Choroid plexus epithelial cell (primary cell): ENCODE data around the gene BCAR3.
A peak's percentile ranks its signal among the peaks of the same experiment; 100 is the strongest.

Source experiments
- DNase-seq: peaks from one replicate; pipeline ENCODE4 v3.0.0-alpha.2; 2010; ENCODE audit warnings: low read depth
- H3K4me3 ChIP-seq: 2 replicates; pipeline ENCODE4 v1.5.1; 2011; ENCODE audit warnings: low read depth, mild to moderate bottlenecking, control low read depth, low read length, moderate library complexity
- CTCF ChIP-seq: conservative IDR thresholded peaks from 2 replicates; pipeline ENCODE4 v1.5.1; 2011; ENCODE audit warnings: low read depth, mild to moderate bottlenecking, control low read depth, inconsistent platforms, low read length, moderate library complexity

BCAR3 gene

GRCh38 chr1:93599479-93599878, 82.2 kb downstream of the BCAR3 start:
- H3K4me3 ChIP-seq, result no peak overlapping the region
- TF ChIP-seq CTCF, result no peak
- DNase-seq, result no peak

GRCh38 chr1:93598861-93599439, 82.7 kb downstream of the BCAR3 start:
- no peak overlapping the region for H3K4me3 ChIP-seq
- DNase-seq, result no peak
- no peak for TF ChIP-seq CTCF

GRCh38 chr1:93598396-93598795, 83.2 kb downstream of the BCAR3 start:
- TF ChIP-seq CTCF, result no peak
- H3K4me3 ChIP-seq, result no peak overlapping the region
- no peak for DNase-seq

GRCh38 chr1:93597709-93598108, 83.9 kb downstream of the BCAR3 start:
- TF ChIP-seq CTCF, result no peak
- H3K4me3 ChIP-seq, result no peak overlapping the region
- no peak for DNase-seq

GRCh38 chr1:93596329-93597089, 85.1 kb downstream of the BCAR3 start:
- no peak overlapping the region for H3K4me3 ChIP-seq
- no peak for DNase-seq
- no peak for TF ChIP-seq CTCF

- TF ChIP-seq CTCF, result no peak
- DNase-seq, result no peak
- H3K4me3 ChIP-seq, result no peak overlapping the region
Measured at GRCh38 chr1:93595743-93596142, 85.9 kb downstream of the BCAR3 start.

- no peak overlapping the region for H3K4me3 ChIP-seq
- no peak for TF ChIP-seq CTCF
Measured at GRCh38 chr1:93595266-93595665, 86.4 kb downstream of the BCAR3 start.

More at GRCh38 chr1:93595266-93595665, 86.4 kb downstream of the BCAR3 start:
- DNase-seq, result peak; percentile 57
